Fibroblast of mammary gland (primary cell): ENCODE measurements around the gene UBR4.
A peak's percentile ranks its signal among the peaks of the same experiment; 100 is the strongest.

Source experiments
- DNase-seq: peaks from one replicate; pipeline ENCODE4 v3.0.0-alpha.2; 2010; ENCODE audit warnings: low read depth
- H3K4me3 ChIP-seq: 2 replicates; pipeline ENCODE4 v1.5.1; 2011; ENCODE audit warnings: low read depth, mild to moderate bottlenecking, low read length, moderate library complexity; ENCODE audit not compliant: control insufficient read depth
- TF ChIP-seq, protein P1 (sequence below): conservative IDR thresholded peaks from 2 replicates; pipeline ENCODE4 v1.5.1; 2011; ENCODE audit warnings: low read depth, low read length, inconsistent platforms; ENCODE audit not compliant: control insufficient read depth, insufficient read depth

The UBR4 gene

DNA sequence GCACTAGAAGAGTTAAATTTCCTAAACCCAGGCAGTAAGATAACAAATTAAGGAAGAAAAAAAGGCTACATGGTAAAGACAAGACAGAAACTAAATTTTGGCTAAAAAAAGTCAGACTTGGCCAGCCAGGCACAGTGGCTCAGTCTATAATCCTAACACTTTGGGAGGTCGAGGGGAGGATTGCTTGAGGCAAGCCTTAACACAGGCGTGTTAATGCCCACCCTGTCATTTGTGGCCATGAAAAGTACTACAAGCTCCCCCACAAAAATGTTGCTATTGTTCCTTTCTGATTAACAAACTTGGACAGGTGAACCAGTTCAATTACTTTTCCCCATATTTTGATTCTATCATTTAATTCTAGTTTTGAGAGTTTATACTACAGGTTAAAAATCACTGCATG is 32.3 kb downstream of the UBR4 start:
- TF ChIP-seq, protein P1, sequence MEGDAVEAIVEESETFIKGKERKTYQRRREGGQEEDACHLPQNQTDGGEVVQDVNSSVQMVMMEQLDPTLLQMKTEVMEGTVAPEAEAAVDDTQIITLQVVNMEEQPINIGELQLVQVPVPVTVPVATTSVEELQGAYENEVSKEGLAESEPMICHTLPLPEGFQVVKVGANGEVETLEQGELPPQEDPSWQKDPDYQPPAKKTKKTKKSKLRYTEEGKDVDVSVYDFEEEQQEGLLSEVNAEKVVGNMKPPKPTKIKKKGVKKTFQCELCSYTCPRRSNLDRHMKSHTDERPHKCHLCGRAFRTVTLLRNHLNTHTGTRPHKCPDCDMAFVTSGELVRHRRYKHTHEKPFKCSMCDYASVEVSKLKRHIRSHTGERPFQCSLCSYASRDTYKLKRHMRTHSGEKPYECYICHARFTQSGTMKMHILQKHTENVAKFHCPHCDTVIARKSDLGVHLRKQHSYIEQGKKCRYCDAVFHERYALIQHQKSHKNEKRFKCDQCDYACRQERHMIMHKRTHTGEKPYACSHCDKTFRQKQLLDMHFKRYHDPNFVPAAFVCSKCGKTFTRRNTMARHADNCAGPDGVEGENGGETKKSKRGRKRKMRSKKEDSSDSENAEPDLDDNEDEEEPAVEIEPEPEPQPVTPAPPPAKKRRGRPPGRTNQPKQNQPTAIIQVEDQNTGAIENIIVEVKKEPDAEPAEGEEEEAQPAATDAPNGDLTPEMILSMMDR = no peak
- H3K4me3 ChIP-seq = no peak overlapping the region
- DNase-seq = no peak

DNA sequence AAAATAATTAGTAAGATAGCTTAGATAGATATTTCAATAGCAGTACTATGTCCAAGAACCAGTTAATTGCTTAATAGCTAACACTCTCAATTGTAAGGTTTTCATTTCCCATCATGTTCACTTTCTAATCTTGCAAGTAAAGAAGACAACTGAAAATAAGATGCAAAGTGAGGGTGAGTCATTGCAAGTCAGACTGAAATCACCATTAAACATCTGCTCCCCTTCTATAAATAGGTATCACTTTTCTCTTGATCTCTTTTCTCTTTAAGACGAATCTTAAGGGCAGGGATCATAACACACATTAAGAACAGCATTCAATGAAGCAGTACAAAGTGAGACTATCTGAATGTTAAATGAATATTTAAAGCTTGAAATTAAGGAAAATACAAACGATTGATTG is 40.4 kb downstream of the UBR4 start:
- DNase-seq = peak; percentile 66
- TF ChIP-seq, protein P1 = no peak
- H3K4me3 ChIP-seq = no peak overlapping the region

DNA sequence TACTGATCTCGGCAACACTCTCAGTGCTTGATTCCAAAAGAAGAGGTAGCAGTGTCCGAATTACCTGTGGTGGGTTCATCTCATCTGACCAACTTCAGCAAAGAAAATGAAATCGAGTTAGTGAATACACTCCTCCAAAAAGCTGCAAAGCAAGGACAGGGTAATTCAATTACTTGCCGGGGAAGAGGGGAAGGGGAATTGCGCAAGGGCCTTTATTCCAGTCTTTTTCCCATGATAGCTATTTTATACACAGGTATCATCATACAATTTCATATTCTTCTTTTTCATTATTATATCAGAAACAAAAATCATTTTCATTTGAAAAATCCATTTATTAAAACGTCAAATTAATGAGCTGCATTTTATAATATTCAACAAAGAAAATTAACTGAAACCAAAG is 42.9 kb downstream of the UBR4 start:
- H3K4me3 ChIP-seq = no peak overlapping the region
- TF ChIP-seq, protein P1 = no peak
- no peak for DNase-seq

- TF ChIP-seq, protein P1 = no peak
- DNase-seq = peak; percentile 10
- H3K4me3 ChIP-seq = no peak overlapping the region
Observed at GRCh38 chr1:19166066-19166465, 44.0 kb downstream of the UBR4 start.

DNA sequence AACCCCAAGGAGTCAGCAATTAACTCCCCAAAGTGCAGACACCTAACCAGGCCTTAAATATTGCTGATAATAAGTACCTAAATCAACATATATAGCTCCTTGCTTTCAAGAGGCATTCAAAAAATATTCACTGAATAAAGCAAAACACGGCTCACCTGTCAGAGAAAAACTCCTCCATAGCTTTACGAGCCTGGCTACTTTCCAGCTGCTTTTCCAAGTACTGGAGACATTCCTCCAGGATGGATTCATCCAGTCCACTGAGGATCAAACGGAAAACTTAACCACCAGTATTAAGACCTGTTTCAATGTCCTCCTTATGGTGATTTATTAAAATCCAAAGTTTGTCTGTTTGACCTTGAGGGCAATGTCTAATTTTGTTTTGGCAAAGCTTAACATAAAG is 44.6 kb downstream of the UBR4 start:
- DNase-seq = peak; percentile 26
- no peak overlapping the region for H3K4me3 ChIP-seq
- TF ChIP-seq, protein P1 = no peak

DNA sequence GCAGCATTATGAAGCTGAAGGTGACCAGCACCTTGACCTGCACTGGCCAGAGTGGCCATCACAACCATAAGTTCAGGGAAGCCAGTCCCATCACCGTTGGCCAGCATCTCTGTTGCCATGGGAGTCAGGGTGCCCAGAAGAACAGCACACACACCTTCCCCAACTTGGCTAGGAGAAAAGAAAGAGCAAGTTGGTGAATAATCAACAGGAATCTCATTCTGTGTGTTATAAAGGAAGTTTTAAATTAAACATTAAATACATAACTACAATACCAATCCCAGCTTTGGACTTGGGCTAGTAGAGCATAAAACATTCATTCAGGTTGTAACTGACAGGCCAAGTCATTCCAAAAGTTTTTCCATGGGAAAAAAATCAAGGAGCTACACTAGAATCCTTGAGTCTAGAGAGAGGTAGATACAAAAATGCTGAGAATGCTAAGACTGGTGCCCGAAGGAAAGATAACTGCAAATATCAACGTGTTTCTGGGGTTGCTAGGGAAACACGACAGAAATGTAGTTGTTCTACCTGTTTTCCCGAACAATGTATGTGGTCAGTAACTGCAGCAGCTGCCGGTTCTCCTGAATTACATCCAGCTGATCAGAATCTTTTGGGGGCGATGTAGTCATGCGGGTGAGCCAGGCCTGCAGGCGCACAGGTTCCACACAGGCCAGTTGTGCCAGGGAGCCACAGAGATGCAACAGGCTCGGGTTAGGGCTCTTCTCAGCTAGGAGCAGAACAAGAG is 45.6 kb downstream of the UBR4 start:
- DNase-seq = no peak
- H3K4me3 ChIP-seq = no peak overlapping the region
- TF ChIP-seq, protein P1 = no peak
